NCI-H69 (cell line): ENCODE results near the gene SLC4A8.

Experiments
- DNase-seq: peaks from one replicate; lab custom pipeline; 2025; lab: John Stamatoyannopoulos, UW

Gene SLC4A8

DNA sequence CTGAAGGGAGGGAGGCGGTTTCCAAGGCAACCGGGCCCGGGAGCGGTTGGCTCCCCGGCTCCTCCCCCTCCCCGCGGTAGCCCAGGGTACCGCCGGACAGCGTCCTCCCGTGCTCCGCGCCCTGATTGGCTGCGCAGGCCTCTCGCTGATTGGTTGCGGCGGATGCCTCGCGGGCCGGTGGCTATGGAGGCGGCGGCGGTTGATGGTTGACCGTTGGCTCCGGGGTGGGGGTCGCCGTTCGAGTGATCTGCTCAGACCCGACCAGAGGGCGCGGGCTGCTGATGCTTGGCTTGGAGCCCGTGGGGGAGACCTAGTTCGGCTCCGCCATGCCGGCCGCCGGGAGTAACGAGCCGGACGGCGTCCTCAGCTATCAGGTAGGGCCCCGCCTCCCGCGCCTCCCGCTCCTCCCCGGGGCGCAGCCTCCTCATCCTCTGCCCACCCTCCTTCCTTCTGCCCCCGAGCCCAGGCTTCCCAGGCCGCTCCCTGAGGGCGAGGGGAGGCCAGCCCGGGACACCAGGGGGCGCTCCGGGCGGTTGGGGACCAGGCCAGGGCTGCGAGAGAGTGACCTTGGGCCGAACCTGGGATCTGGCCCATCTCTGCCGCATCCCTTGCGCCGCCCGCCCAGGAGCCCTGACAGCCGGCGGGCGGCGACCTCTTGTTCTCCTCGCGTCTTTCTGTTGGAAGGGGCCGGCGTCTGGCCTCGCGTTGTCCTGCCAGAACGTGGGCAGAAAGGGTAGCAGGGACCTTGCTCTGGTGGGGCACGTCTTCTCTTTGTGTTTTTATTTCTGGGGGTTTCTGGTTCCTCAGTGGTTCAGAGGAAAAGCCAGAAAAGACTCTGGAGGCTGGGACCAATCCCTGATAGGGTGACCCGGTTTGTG is at the start of gene SLC4A8:
TSS of gene SLC4A8 (plus strand) at position 170 of the 878 bp plus-strand sequence. CDS start at position 327, 157 bp downstream.
- DNase-seq: peak; percentile 99

GRCh38 chr12:51374856-51375255 is 49.8 kb upstream of the SLC4A8 start:
- no peak for DNase-seq

- peak; percentile 82 for DNase-seq
Observed at GRCh38 chr12:51377099-51377984, 47.3 kb upstream of the SLC4A8 start.

DNA sequence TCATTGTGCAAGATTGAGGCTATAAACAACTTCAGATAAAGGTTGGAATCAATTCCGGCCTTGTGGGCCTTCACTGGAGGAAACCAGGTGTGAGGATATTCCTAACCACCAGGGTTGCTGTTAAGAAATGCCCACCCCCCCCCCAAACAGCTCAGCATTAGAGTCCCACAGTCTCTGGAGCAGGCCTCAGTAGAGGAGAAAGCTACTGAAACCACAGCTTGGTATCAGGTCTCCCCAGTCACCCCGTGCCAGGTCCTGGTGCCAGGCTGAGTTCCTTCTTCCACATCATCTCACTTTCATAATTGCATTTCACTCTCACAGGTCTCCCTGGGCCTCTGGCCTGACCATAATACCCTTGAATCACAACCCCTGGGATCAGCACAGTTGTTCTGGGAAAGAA is 45.9 kb upstream of the SLC4A8 start:
- no peak for DNase-seq

DNA sequence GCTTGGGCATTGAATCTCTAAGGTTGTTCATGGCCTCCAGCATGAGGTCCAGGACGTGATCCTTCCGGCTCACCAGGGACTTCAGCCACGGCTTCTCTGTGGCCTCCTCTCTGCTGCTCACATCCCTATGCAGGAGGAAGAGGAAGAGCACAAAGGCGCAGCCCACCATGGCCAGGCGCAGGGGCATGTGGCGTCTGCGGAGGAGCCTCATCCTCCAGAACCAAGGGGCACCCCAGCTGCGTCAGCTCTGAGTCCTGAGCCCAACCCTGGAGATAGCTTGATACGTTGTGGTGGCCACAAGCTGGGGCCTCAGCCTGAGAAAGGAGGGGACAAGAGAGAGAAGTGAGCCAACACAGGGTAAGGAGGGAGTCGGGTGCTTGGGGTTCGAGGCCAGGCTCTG is 45.1 kb upstream of the SLC4A8 start:
- DNase-seq: no peak

- peak; percentile 27 for DNase-seq
Observed at GRCh38 chr12:51381226-51382079, 43.2 kb upstream of the SLC4A8 start.

GRCh38 chr12:51382173-51382572 is 42.5 kb upstream of the SLC4A8 start:
- DNase-seq: peak; percentile 34

GRCh38 chr12:51383269-51383905 is 41.2 kb upstream of the SLC4A8 start:
- peak; percentile 78 for DNase-seq

GRCh38 chr12:51386351-51386750 is 38.3 kb upstream of the SLC4A8 start:
- DNase-seq: peak; percentile 63

DNA sequence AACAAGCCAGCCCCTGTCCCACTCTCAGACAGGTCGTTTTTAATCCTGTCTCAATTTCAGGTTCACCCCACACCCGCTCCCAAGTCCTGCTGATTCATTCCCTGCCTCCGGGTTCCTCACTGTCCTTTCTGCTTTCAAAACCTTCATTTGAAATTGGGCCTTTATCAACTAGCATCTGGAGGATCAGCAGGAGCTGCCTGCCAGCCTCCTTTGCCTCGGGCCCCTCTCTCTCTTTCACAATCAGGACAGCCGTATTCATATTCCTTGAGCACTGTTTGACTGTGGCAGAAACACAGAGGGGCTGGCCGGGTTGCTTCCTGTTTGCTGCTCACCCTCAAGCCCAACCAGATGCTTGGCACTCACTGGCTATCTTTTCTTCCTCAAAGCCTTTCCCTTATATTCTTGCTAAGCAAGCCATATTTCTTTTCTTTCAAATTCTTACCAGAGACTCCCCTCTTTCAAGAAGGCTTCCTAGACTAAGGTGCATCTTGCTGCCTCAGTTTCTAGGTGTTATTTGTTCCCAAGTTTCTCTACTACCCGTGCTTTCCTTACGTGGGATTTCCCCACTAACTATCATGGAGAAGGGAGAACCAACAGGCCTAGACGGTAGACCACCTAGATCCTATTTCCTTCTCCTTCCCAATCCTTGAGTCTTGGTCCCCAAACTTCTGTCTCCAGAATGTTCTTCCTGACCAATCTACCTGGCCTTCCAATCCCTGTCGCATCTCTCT is 36.4 kb upstream of the SLC4A8 start:
- DNase-seq: peak; percentile 92

GRCh38 chr12:51388846-51389245 is 35.8 kb upstream of the SLC4A8 start:
- DNase-seq: peak; percentile 42

GRCh38 chr12:51389302-51389999 is 35.2 kb upstream of the SLC4A8 start:
- peak; percentile 79 for DNase-seq

DNA sequence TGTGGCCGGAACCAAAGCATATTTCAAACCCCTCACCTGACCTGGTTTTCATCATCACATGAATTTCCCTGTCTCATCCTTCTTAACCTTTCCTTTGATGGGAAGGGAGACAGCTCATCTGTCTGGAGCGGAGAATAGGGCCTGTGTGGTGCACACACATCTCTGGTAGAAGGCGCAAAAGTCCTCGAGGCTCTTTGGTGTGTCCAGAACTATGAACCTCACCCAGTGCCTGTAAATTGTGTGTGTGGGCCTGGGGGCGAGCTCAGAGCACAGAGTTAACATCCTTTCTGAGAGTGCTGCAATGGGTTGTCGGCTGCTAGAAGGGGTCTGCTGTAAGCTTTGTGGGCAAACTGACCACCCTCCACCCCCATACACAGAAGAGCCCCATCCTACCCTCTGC is 34.2 kb upstream of the SLC4A8 start:
- peak; percentile 32 for DNase-seq

- peak; percentile 72 for DNase-seq
Observed at GRCh38 chr12:51390891-51391282, 33.7 kb upstream of the SLC4A8 start.

DNA sequence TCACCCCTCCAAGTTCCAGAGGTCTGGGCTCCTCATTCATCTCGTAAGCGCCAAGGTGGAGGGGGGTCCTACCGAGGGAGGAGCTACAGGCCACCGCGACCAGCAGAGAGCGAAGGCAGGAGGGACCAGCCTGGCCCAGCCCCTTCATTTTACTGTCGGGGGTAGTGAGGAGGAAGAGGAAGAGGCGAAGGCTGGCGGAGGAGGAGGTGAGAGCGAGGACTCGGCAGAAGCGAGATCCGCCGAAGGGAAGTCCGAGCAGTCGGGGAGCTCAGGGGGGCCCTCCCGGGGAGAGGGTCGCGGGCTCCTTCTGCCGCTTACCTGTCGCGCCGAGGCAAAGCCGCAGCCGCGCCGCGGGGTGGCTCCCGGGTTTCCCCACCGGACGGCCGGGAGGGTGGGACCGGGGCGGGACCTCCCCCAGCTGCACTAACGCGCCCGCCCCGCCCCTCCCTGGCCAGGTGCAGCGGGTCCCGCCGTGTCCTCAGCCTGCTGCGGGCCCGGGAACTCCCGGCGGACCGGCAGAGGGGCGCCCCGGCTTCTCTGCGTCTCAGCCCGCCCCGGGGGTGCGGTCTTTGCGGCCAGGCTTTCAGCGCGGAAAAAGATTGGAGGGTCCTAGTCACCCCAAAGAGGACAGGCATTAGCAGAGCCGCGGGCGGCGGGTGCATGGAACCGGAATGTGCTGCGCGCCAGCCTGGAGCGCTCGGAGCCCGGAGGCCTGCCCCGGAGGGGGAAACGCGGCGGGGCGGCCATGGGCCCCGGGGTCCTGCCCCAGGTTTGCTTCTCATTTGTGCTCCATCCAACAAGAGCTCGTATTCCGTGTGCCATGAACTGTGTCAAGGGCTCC is 33.1 kb upstream of the SLC4A8 start, which contains the start of gene GALNT6:
TSS of gene GALNT6 (minus strand) at position 124 of the 841 bp plus-strand sequence. CDS start 11,625 bp downstream, outside the sequence.
- DNase-seq: peak; percentile 83

- no peak for DNase-seq
Observed at GRCh38 chr12:51392556-51393237, 31.9 kb upstream of the SLC4A8 start.

- no peak for DNase-seq
Observed at GRCh38 chr12:51393676-51394545, 30.7 kb upstream of the SLC4A8 start.
